ENCODE data around the gene GRB10.

GRB10 gene

DNA sequence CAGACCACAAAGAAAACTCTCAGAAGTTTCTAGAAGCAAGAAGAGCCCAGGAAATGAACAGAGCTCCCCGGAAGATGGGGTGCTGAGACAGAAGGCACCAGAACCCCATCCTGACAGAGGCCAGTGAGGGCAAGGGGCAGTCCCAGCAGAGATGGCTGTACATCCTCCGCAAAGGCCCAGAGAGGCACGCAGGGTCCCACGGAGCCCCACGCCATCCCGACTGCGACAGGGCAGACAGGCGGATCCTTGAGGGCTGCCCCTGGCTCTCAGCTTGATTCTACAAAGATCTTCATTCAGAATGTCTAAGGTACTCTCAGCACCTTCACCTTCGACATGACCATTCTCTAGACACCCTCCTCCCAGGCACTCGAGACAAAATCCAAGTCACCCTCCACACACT, 109.6 kb downstream of the GRB10 start:
- no peaks in the 10 kb centered on the region for H3K9me3 ChIP-seq (ENCODE audit: insufficient read depth, low read length)

DNA sequence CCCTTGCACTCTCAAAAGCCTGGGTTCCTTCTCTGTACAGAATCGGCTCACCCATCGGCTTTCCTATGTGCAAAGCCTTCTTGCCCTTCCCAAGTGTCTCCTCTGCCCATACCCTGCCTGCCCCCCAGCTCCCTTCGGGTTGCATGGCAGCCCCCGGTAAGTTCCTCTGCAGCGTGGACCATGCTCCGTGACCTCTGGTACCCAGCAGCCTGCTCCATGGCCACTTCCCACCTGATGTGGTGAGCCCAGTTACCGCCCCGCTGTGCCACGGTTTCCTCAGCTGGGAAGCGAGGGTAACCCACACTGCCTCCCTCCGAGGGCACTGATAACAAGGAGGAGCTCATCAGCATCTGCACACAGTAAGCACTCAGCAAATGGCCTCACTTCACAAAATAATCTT, 110.7 kb downstream of the GRB10 start:
- H3K79me2 ChIP-seq (ENCODE audit: low read length) = no peaks in the 10 kb centered on the region

More for the DNA sequence above, 109.6 kb downstream of the GRB10 start:
- Histone ChIP-seq H3K4me1 (ENCODE audit: low read length) (no peaks in the 10 kb centered on the region), H3K4me3 (ENCODE audit: low read length) (no peak overlapping the region), H4K20me1 (ENCODE audit: insufficient read depth, low read length) (no peaks in the 10 kb centered on the region), H3K79me2 (ENCODE audit: low read length) (no peaks in the 10 kb centered on the region), H3K27me3 (ENCODE audit: low read depth, low read length) (no peaks in the 10 kb centered on the region; the same call in 1 of the 2 replicates), H3K9ac (ENCODE audit: low read length) (no peak overlapping the region), H3K4me2 (ENCODE audit: low read length) (no peak overlapping the region), H2AFZ (ENCODE audit: low read depth, low read length) (no peak overlapping the region), H3K27ac (ENCODE audit: low read length) (no peak overlapping the region), H3K36me3 (replicated peaks; ENCODE audit: low read depth, low read length) (no peaks in the 10 kb centered on the region)
- TF ChIP-seq EZH2phosphoT487 (IDR thresholded peaks at IDR 0.05; ENCODE audit: low read depth) = no peak
- no peak for TF ChIP-seq CTCF (IDR thresholded peaks at IDR 0.05; ENCODE audit: low read depth, low read length)

GRCh38 chr7:50671386-50671785, 111.3 kb downstream of the GRB10 start:
- Histone ChIP-seq H4K20me1 (ENCODE audit: insufficient read depth, low read length) (no peaks in the 10 kb centered on the region), H3K36me3 (replicated peaks; ENCODE audit: low read depth, low read length) (no peaks in the 10 kb centered on the region), H3K27me3 (ENCODE audit: low read depth, low read length) (peaks cover under 1% of the 10 kb centered on the region), H3K4me3 (ENCODE audit: low read length) (no peak overlapping the region), H3K27ac (ENCODE audit: low read length) (no peak overlapping the region), H3K9ac (ENCODE audit: low read length) (no peak overlapping the region), H3K4me2 (ENCODE audit: low read length) (no peak overlapping the region), H3K4me1 (ENCODE audit: low read length) (no peaks in the 10 kb centered on the region), H2AFZ (ENCODE audit: low read depth, low read length) (no peak overlapping the region), H3K79me2 (ENCODE audit: low read length) (no peaks in the 10 kb centered on the region), H3K9me3 (ENCODE audit: insufficient read depth, low read length) (no peaks in the 10 kb centered on the region)
- TF ChIP-seq EZH2phosphoT487 (IDR thresholded peaks at IDR 0.05; ENCODE audit: low read depth) = no peak
- no peak for TF ChIP-seq CTCF (IDR thresholded peaks at IDR 0.05; ENCODE audit: low read depth, low read length)

More for the DNA sequence above, 110.7 kb downstream of the GRB10 start:
- H3K27me3 ChIP-seq (ENCODE audit: low read depth, low read length) = no peaks in the 10 kb centered on the region; the same call in 1 of the 2 replicates
- H3K4me3 ChIP-seq (ENCODE audit: low read length) = no peak overlapping the region
- no peak overlapping the region for H3K4me2 ChIP-seq (ENCODE audit: low read length)
- H2AFZ ChIP-seq (ENCODE audit: low read depth, low read length) = no peak overlapping the region
- no peaks in the 10 kb centered on the region for H4K20me1 ChIP-seq (ENCODE audit: insufficient read depth, low read length)
- no peaks in the 10 kb centered on the region for H3K9me3 ChIP-seq (ENCODE audit: insufficient read depth, low read length)
- H3K9ac ChIP-seq (ENCODE audit: low read length) = no peak overlapping the region
- no peak for TF ChIP-seq CTCF (IDR thresholded peaks at IDR 0.05; ENCODE audit: low read depth, low read length)
- TF ChIP-seq EZH2phosphoT487 (IDR thresholded peaks at IDR 0.05; ENCODE audit: low read depth) = no peak
- no peaks in the 10 kb centered on the region for H3K36me3 ChIP-seq (replicated peaks; ENCODE audit: low read depth, low read length)
- no peaks in the 10 kb centered on the region for H3K4me1 ChIP-seq (ENCODE audit: low read length)
- no peak overlapping the region for H3K27ac ChIP-seq (ENCODE audit: low read length)

DNA sequence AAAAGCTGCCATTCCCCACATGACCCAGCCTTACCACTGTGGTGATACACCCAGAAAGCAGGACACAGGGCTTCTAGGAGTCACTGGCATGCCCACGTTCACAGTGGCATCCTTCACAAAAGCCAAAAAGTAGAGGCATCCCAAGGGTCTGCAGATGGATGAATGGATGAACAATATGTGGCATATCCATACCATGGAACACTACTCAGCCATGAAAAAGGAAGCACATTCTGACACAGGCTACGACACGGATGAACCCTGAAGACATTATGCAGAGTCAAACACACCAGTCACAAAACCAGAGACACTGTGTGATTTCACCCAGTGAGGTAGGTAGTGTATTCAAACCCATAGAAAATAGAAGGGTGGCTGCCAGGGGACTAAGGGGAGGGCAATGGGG, 112.8 kb downstream of the GRB10 start:
- Histone ChIP-seq H3K27ac (ENCODE audit: low read length) (no peak overlapping the region), H4K20me1 (ENCODE audit: insufficient read depth, low read length) (no peaks in the 10 kb centered on the region), H3K79me2 (ENCODE audit: low read length) (no peaks in the 10 kb centered on the region), H3K9ac (ENCODE audit: low read length) (no peak overlapping the region), H2AFZ (ENCODE audit: low read depth, low read length) (no peak overlapping the region), H3K36me3 (replicated peaks; ENCODE audit: low read depth, low read length) (no peaks in the 10 kb centered on the region), H3K4me2 (ENCODE audit: low read length) (no peak overlapping the region), H3K4me1 (ENCODE audit: low read length) (peaks cover 10% of the 10 kb centered on the region), H3K4me3 (ENCODE audit: low read length) (no peak overlapping the region), H3K9me3 (ENCODE audit: insufficient read depth, low read length) (no peaks in the 10 kb centered on the region), H3K27me3 (ENCODE audit: low read depth, low read length) (peaks cover 7% of the 10 kb centered on the region)
- TF ChIP-seq EZH2phosphoT487 (IDR thresholded peaks at IDR 0.05; ENCODE audit: low read depth) (no peak), CTCF (IDR thresholded peaks at IDR 0.05; ENCODE audit: low read depth, low read length) (no peak)
